Activated CD8-positive, alpha-beta memory T cell treated with anti-CD3 and anti-CD28 coated beads, Interleukin-2, amount 50 U/mL, for 4 hours (primary cell): ENCODE data around the gene SLC27A4.
A peak's percentile ranks its signal among the peaks of the same experiment; 100 is the strongest.

ENCODE experiments used
- DNase-seq: peaks from one replicate; pipeline ENCODE4 v3.0.0-alpha.2; 2020

The SLC27A4 gene

DNA sequence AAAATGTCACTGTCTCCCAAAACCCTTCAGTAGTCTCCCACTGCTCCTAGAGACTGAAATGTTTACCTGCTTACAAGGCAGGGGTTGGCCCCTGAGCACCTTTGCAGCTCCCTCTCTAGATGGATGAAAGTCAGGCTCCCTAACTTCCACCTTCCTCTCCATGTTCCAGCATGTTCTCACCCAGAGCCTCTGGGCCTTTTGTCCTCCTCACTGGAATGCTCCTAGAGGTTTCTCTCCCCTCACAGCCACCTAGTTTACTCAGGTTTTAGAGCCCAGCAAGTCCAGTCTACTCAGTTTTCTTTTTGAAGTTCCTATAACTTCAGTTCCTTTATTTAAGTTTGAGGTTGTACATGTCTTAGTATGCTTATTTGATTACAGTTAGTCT is 30.0 kb downstream of the SLC27A4 start:
- no peak for DNase-seq

DNA sequence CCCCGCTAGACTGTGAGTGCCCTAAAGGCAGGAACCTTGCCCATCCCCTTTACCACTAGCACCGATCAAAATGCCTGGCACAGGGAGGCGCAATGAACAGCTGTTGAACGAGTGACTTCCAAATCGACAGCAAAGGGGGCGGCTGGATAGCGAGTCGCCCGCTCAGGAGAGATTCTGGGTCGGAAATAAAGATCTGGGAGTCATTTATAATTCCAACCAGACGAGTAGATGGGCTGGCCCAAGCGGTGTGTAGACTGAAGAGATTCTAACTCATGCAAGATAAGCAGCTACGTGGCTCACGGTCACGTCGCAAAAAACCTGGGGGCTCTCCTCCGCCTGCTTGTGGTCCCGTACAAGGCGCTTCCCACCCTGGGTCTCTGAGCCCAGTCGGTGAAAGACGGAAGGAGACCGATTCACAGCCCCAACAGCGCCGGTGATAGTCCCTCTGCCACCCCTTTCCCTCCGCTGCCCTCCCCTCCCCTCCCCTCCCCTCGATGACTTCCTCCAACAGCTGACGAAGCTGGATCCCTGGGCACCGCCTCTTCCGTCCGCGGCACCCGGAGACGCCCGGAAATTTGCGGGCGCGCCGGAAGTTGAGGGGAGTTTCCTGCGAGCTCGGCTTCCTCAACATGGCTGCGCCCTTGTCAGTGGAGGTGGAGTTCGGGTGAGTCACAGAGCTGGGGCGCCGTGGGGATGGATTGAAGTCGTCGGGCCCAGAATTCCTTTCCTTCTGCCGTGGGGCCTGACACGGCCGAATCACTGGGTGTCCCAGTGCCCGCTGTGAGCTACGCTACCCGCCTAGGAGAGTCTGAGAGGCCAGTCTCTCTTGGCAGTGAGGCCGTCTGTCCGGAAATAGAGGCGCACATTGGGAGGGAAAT is 30.7 kb downstream of the SLC27A4 start, which contains the start of gene URM1:
URM1 (plus strand) TSS at position 623 of the 878 bp plus-strand sequence; CDS start at position 630, 7 bp downstream.
- DNase-seq: peak; percentile 96

DNA sequence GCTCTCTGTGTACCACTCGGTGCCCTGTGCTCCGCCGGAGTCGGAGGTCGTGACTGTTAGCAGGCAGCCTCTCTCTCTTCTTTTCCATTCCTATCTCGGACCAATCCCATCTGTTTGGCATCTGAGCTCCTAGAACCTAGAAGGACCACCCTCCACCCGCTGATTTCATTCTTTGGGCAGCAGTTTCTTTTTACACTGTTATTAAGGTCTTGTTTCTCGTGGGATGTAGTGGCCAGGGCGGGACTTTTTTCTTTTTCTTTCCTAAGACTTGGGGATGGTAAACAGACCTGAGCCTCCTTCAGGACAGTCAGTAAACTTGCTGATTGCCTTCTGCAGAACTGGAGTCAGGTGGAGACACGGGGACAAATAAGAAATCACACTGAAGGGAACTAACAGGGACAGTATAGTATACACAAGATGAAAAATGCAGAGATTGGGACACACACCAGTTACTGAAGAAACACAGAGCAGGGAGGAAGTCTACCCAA is 31.3 kb downstream of the SLC27A4 start:
- no peak for DNase-seq

DNA sequence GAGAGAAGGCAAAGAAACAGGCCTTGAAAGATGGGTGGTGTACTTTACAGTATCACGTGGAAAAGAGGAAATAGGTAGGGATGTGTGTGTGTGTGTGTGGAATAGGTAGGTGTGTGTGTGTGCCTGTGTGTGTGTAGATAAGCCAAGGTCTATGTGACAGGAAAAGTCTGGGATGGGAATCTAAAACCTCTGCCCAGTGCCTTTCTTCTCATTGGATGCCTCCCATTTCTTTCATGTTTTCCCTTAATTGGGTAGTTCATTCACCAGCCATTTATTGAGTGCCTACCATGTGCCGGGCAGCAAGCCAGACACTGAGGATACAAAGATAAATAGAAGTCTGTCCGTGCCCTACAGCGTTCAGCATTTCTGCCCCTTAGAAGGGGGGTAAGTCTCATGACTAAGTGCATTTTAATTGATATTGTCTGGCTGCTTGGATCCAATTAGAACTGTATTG is 31.9 kb downstream of the SLC27A4 start:
- DNase-seq: no peak

DNA sequence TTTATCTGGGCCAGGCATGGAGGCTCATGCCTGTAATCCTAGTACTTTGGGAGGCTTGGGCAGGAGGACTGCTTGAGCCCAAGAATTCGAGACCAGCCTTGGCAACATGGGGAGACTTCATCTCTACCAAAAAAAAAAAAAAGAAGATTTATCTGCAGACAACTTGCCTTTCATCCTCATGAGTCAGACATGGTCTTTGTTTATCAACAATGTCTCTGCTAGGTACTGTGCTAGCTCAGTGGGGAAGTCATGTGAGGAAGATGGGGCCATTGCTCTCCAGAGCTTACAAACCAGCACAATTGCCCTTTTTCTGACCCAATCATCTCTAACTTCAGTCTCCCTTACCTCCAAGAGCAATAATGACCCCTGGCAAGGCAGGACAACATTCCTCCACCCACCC is 32.5 kb downstream of the SLC27A4 start:
- DNase-seq: no peak

DNA sequence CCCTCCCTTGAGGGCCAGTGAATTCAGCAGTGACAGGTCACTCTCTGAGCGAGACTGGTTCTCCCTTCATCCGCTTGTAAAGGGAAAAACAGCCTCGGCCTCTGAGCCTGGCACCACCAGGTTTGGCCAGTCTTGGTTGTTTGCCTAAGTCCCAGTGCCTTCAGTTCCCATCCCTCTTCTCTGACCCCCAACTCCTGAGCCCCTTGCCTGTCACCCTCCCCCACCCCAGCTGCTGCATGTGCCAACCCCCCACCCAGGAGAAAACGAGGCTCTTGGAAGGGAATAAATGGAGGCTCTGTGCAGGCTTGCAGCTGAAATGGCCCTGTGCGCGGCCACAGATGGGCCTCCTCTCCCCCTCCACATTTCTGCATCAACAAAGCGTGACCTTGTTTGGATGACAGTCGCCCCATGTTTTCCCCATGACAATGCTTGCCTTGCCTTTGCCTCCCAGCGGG is 33.9 kb downstream of the SLC27A4 start:
- DNase-seq: no peak

DNA sequence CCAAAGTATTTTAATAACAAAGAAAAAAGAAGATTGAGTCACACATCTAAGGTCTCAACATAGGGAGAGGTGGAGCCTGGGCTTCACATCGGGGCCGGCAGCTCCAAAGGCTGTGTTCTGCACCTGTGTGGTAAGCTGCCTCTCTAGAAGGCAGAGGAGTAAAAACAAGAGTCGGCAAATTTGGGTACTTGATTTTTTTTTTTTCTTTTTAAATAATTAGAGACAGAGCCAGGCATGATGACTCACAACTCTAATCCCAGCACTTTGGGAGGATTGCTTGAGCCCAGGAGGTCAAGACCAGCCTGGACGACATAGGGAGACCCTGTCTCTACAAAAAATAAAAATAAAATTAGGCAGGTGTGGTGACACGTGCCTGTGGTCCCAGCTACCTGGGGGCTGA is 35.5 kb downstream of the SLC27A4 start:
- DNase-seq: no peak

DNA sequence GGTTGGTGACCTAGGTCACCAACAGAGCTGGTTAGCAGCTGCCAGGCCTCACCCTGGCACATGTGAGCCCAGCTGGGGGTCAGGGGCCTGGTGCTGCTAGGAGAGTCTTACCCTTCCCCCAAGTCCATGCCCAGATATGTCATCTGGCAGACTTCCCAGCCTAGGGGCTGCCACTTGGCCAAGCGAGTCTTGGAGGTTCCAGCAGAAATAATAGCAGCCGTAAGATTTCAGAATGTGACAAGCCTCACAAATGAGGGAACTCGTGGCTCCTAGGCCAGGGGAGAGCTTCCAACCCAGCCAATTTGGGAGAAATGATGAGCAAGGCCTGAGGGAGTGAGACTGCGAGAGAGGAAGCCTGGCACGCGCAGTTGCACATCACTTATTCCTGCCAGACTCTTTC is 41.9 kb downstream of the SLC27A4 start:
- DNase-seq: no peak

DNA sequence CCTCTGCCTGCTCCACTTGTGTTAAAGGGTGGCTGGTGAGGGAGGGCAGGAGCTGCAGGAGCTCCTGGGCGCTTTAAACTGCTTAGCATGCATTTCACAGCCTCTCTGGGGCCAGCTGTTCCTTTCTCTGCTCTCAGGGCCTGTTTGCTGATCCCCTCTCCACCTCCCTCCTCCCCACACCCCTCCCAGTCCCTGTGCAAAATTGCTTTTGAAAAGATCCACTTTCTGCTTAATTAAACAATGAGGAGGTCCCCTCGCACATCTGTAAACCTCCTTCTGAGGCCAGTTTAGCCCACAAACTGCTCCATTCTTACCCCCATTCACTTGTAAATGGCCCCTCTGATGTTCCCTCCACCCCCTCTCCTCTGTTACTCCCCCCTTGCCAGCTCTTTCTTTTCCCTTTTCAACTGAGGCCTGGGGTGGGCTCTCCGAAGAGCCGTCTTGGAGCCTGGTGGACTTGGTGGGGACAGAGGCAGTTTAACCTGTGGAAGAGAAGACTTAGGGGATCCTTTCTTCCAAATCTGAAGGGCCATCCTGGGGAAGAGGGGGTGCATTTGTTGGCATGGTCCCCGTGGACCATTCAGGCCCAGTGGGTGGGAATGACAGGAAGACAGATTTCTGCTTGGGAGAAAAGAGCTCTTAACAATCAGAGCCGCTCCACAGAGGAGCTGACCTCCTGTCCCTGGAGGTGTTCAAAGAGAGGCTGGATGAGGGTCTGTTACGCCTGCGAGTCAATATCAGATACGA is 42.9 kb downstream of the SLC27A4 start:
- DNase-seq: no peak

DNA sequence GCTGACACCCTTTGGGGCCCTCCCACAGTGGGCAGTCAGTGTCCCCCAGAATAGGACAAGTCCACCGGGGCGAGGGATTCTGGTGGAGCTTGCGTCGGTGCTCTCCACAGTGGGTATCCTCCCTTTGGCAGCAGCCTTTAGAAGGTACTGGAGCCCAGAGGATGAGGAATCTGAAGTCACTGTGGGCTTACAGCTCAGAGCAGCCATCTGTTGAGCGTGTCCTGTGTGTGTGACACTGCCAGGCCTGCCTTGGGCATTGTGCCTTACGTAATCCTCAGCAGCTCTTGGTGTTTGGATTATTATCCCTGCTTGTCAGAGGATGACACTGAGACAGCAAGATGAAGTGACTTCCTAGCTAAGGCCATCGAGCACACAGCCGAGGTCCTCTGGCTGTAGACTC is 43.5 kb downstream of the SLC27A4 start:
- no peak for DNase-seq

DNA sequence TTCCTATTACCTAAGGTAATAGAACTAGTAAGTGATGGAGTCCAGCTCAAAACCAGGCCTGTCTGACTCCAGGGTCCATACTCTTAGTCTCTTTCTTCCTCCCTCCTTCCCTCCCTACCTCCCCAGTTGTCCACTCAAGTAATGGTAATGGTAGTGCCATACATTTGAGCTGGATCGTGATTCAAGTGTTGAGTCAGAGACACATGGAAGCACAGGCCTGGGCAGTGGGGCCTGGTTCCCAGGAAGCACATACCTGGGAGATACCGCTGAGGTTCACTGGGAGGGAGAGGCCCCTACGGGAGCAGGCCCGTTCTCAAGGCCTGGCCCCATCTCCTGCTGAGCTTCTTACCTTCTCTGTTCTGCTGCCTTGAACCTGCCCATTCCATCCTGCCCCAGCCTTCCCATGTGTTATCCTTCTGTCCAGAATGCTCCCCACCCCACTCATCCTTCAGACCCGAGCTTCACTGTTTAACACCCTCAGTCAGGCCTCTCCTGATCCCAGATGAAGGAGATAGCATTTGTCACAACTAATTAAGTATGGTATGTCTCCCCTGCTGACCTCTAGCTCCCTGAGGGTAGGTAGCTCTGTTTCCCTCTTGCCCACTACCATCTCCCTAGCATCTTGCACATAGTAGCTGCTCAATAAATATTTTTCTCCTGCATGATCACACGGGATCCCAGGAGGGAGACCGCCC is 44.6 kb downstream of the SLC27A4 start:
- no peak for DNase-seq

DNA sequence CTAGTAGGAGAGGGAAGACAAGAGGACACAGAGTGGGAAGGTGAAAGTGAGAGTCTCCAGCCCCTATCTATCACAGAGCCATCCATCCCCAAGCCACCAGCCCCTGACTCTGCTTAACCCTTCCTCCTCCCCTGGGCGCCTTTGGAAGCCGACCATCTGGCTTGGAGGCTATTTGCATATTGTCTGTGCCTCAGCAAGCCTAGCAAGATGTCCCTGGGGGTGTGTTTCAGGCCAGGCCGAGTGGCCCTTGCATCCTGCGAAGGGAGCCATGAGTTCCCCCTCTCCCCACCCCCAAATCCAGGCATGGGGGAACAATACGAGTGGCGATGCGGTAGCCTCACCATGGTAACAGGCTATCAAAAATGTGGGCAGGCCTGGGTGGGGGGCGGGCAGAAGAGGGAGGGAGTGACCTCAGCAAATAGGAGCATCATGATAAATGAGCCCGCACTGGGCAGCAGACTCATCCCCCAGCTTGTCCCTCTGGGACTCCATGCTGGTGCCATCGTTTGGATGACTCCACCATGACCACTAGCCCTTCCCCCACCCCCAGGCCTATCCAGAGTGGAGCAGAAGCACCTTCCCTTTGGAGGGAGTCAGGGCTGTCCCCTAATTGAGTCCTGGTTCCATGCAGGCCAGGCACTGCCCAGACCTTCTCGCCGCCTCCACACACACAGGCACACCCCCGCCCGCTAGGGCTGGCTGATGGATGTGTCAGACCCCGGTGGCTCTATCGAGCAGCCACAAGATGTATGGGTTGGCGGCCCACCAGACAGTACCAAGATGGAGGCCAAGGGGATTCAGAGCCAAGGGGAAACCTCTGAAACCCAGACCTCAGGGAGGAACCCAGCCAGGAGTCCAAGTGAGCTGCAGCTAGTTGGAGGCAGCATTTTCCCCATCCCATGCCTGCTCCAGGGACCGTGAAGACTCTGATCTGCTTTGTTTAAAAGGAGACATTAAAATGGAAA is 45.5 kb downstream of the SLC27A4 start:
- DNase-seq: no peak

DNA sequence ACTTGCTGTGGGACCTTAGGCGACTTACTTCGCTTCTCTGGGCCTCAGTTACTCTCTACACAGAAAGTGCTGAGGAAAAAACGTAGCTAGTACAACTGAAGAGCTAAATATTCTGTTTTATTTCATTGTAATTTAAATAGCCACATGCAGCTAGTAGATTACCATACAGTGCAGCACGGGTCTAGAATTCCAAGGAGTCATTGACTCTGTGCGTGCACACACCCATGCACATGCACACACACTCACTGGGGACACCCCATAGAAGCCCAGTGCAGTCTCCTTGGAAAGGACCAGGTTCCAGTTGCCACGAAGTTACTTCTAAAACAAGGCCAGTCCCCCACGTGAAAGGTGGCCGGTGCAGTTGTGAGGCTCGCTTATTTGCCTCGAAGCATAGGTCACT is 47.8 kb downstream of the SLC27A4 start:
- DNase-seq: no peak

DNA sequence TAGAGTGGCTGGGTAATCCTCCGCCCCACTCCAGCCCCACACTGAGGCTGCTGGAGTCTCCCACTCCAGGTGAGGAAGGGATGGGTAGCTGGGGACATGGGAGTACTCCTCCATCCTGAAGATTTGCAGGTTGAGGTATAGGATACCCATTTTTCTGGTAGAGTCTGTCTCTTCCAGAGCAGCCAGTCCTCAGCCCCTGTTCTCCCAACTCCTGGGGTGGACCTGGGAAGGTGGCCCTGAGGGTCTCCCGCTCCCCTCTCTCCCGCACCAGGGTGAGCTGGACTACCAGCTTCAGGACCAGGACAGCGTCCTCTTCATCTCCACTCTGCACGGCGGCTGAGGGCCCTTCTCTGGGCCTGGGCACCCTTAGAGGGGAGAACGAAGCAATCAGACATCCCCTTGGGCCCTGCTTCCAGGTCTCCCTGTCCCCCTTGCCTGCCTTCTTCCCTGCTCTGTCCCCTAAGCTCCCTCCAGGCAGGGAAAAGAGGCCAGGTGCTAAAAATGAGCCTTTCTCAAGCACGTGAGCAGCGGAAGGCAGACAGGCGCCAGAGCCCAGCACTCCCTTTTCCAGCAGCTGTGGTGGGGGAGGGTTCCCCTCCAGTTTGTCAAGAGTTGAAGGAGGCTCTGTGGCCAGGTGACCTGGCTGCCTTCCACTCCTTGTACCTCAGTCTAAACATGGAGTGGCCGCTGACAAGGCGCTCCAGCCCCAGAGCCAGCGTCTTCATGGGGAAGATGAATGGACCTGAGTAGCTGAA is 49.2 kb downstream of the SLC27A4 start:
- DNase-seq: no peak

DNA sequence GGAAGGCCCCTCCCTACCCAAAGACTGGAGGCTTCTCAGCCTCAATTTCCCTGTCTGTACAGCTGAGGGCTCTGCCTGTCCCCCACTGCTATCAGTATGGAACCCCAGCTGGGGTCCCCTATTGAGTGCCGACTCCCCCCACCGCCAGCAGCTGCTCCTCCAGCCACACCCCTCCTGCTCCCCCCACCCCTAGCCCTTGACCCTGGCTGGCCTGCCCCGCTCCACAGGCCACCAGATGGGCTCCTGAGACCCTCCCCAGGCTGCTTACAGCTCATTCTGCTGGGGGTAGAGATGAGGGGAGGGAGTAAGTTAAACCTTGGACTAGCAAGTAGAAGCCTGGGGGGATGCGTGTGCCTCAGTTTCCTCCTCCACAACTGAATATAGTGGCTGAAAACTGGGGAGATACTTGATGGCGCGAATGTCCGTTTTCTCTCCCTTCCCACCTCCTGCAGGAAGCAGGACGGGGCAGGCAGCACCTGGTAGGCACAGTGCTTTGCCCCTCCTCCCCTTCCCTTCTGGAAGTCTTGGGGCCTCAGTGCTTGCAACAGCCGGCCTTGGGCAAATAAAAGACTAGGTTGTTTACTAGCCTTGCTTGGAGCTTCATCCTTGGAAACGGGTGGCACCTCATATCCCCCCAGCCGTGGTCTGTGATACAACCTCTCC is 50.0 kb downstream of the SLC27A4 start:
- no peak for DNase-seq

DNA sequence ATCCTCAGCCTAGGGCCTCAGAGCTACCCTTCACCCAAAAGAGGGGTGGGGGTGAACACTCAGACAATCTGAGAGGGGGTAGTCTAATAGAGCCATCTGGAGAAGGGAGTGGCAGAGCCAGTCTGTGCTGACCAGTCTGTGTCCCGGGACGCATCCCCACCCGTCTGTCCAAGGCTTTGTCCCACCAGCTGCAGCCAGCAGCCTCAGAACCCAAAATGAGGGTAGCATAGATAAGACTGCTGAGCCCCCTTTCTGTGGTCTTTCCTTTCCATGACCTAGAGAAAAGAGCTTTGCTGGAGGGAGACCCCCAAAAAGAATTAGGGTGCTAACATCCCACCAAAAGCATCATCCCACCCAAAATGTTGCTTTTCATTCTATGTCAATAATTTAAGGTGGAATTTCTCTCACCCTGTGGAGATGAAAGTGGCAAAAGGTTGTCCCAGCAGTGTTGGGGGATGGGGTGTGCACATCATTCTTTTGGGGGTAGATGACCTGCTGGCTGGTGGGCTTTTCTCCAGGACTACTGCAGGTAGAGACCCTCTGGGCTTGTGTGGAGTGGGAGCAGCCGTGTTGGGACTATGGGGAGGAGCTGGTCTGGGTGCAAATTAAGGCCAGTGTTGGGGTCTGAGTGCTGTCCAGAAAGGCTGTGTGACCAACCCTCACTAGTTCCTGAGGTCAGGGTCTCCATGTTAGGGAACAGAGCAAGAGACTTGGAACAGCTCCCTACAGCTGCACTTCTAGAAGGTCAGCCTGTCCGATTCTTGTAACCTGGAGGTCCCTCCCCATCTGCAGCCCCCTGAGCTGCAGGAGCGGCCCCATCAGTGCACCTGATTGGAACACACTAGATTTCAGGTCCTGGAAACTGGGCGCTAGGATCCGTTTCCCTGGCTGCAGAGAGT is 50.7 kb downstream of the SLC27A4 start:
- no peak for DNase-seq

DNA sequence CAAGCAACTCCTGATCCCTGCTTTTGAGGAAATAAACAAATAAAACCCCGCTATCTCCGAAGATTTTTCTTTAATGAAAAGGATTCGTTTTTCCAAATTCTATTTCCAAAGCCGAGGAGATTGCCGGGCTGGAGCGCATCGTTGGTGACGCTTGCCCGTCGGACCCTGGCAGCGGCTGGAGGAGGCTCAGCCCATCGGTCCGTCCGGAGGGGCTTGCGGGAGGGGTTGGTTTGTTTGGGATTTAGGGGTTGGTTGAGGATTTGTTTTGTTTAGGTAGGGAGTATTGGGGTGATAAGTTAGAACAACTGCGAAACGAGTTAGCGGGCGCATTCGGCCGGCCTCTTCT is 51.6 kb downstream of the SLC27A4 start:
- DNase-seq: no peak

DNA sequence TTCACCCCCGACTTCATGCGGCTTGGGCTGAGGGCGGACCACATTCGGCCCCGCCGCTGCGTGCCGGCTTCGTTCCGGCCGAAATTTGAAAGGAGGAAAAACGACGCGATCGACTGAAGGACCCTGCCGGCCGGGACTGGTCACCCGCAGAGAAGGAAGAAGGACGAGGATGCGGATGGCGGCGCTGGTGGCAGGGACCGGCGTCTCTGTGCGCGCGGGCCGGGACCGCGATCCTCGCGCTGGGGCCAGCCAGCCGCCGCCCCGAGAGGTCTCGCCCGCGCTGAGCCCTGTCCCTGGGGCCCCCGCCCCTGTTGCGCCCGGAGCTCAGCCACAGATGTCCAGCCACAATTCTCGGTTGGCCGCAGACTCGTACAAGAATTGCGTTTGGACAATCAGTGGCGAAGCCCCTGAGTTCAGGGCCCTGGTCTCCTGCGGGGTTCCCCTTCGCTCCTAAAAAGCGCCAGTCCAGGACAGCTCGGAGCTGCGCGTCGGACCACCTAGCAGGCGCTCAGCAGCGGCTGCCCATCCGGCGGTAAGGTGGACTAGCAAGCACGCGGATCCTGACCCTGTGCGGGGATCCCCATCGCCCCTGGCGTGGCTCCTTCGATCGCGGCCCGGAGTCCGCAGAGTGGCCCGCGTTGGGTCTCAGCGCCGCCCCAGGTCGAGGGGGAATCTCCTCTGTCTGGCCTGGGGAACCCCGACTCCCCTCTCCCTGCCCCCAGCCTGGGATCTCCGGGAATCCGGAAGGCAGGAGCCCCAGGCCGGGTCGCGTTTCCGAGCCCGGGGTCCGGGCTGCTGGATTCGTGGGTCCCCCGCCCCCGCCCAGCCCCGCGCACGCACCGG is 52.2 kb downstream of the SLC27A4 start:
- no peak for DNase-seq
